Activated CD4-positive, CD25-positive, alpha-beta regulatory T cell treated with anti-CD3 and anti-CD28 coated beads, Interleukin-2, amount 50 U/mL, for 72 hours (primary cell): ENCODE results near the gene BBIP1.
"Not testable (repeated sequence)": the region's sequence is repeated elsewhere in the genome, so short reads cannot be mapped to it uniquely, and the experiment has no call there.

Experiments used
- DNase-seq: peaks from one replicate; pipeline ENCODE4 v3.0.0; 2021

The BBIP1 gene

GRCh38 chr10:110919971-110920881 lies 1.2 kb upstream of the BBIP1 start:
- peak; percentile 32 for DNase-seq

GRCh38 chr10:110919349-110919931 lies 460 bp upstream of the BBIP1 start, which contains the start of gene SHOC2:
Gene SHOC2, plus strand, starts transcription at chr10:110919604. Its CDS starts 44,755 bp downstream, at chr10:110964359.
- DNase-seq: peak; percentile 94

- DNase-seq: no peak
Observed at GRCh38 chr10:110918269-110918642, 724 bp downstream of the BBIP1 start.

- no peak for DNase-seq
Observed at GRCh38 chr10:110916554-110917346, 2.2 kb downstream of the BBIP1 start.

- DNase-seq: not testable (repeated sequence)
Observed at GRCh38 chr10:110915600-110915999, 3.4 kb downstream of the BBIP1 start.

- no peak for DNase-seq
Observed at GRCh38 chr10:110915035-110915434, 3.9 kb downstream of the BBIP1 start.

- DNase-seq: no peak
Observed at GRCh38 chr10:110914431-110914830, 4.5 kb downstream of the BBIP1 start.

GRCh38 chr10:110912374-110912773 lies 6.6 kb downstream of the BBIP1 start:
- no peak for DNase-seq

GRCh38 chr10:110910138-110910537 lies 8.8 kb downstream of the BBIP1 start:
- DNase-seq: no peak

GRCh38 chr10:110903280-110904278 lies 15.4 kb downstream of the BBIP1 start:
- DNase-seq: no peak

GRCh38 chr10:110901954-110902819 lies 16.8 kb downstream of the BBIP1 start:
- no peak for DNase-seq

- no peak for DNase-seq
Observed at GRCh38 chr10:110900983-110901382, 18.0 kb downstream of the BBIP1 start.

GRCh38 chr10:110898391-110898790 lies 20.6 kb downstream of the BBIP1 start:
- no peak for DNase-seq

- DNase-seq: no peak
Observed at GRCh38 chr10:110897184-110897583, 21.8 kb downstream of the BBIP1 start.

GRCh38 chr10:110893559-110894179 lies 25.3 kb downstream of the BBIP1 start:
- no peak for DNase-seq

- no peak for DNase-seq
Observed at GRCh38 chr10:110892602-110893288, 26.2 kb downstream of the BBIP1 start.

GRCh38 chr10:110887560-110887959 lies 31.4 kb downstream of the BBIP1 start:
- DNase-seq: no peak

GRCh38 chr10:110885932-110886674 lies 32.9 kb downstream of the BBIP1 start:
- no peak for DNase-seq

- no peak for DNase-seq
Observed at GRCh38 chr10:110883924-110884323, 35.1 kb downstream of the BBIP1 start.
